ENCODE data around the gene TVP23C.

DNA sequence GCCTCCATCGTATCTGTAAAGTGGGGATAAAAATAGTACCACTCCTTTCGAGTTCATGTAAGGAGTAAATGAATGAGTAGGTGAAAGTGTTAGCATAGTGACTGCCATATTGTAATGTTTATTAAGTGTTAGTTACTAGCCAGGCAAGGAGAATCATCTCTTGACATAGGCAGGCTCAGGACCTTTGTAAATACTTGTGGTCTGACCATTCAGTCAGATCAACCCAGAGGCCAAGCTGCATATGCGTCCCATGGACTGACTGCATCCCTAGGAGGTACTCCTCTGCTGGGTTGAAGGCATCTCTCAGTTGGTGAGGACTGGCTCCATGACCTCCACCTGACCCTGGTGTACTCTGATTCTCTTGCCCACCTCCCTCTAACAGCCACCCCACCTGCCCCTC, 55.4 kb downstream of the TVP23C start:
- TF ChIP-seq, protein P1, sequence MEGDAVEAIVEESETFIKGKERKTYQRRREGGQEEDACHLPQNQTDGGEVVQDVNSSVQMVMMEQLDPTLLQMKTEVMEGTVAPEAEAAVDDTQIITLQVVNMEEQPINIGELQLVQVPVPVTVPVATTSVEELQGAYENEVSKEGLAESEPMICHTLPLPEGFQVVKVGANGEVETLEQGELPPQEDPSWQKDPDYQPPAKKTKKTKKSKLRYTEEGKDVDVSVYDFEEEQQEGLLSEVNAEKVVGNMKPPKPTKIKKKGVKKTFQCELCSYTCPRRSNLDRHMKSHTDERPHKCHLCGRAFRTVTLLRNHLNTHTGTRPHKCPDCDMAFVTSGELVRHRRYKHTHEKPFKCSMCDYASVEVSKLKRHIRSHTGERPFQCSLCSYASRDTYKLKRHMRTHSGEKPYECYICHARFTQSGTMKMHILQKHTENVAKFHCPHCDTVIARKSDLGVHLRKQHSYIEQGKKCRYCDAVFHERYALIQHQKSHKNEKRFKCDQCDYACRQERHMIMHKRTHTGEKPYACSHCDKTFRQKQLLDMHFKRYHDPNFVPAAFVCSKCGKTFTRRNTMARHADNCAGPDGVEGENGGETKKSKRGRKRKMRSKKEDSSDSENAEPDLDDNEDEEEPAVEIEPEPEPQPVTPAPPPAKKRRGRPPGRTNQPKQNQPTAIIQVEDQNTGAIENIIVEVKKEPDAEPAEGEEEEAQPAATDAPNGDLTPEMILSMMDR (IDR thresholded peaks at IDR 0.05; ENCODE audit: insufficient read depth, low read depth, low read length), result no peak
- no peak for TF ChIP-seq EZH2 (IDR thresholded peaks at IDR 0.05; ENCODE audit: insufficient read depth, low read length)

Data from astrocyte (in vitro differentiated cells and primary cell).